Measurements from ENCODE around the gene LENG1.

Gene LENG1

DNA sequence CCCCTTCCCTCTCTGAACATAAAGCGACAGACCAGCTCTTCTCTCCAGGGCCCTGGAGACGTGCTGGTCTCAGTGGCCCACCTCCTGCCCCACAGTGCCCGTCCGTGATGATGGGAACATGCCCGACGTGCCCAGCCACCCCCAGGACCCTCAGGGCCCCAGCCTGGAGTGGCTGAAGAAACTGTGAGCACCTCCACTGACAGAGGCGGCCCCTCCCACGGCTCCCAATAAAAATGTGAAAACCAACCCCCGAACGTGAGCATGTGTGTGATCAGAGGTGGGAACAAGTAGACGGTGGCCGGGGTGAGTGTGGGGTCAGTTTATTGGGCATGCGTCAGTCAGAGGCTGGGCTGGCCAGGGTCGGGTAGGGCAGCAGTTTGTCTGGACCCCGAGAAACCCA, 52.8 kb downstream of the LENG1 start:
- DNase-seq: no peak

DNA sequence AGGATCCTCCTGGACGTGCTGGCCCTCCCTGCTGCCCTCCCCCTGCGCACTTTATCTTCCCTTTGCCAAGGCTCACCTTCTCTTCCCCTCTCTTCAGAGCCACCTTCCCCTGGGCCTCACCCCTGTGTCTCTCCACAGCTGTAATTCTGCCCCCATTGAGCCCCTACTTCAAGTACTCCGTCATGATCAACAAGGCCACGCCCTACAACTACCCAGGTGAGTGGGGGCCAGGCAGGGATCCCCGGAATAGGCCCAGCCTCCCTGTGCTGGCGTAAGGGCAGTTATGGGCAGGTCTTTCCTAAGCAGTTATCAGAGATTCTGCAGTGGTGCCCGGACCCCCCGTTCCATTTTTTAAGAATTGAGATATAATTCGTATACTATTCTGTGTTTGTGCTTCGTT, 53.7 kb downstream of the LENG1 start:
- DNase-seq: no peak

All from activated effector memory CD4-positive, alpha-beta T cell treated with Interleukin-2 at 50 U/mL for 16 hours (primary cell).